Naive B cell (primary cell): Measurements from ENCODE around the gene LIN7B. TPM values are rescaled to one million over a fixed set of nuclear protein-coding genes. Genes with fewer than 3 reads are reported as not detected.

Source experiments
- ATAC-seq, 2 donors: fragments of 150-1000 bp; cut with Tn5 transposase; 2 replicates each; pipeline ENCODE4 v1.10.0; 2021; ENCODE audit warnings: low read depth in 2 of 2, mild to moderate bottlenecking in 2 of 2, moderate library complexity in 2 of 2
- DNase-seq: peaks from one replicate; pipeline ENCODE4 v3.0.0; 2022
- H3K27ac Mint-ChIP-seq, 6 donors: one replicate each; pipeline ENCODE4 v1.8.0; 2020 to 2022; ENCODE audit warnings: mild to moderate bottlenecking in 6 of 6, mixed read lengths in 6 of 6, moderate library complexity in 5 of 6, inconsistent platforms in 2 of 6
- H3K27me3 Mint-ChIP-seq, 3 donors: one replicate each; pipeline ENCODE4 v1.8.0; 2021 to 2022; ENCODE audit warnings: mixed read lengths in 3 of 3, mild to moderate bottlenecking in 1 of 3
- H3K36me3 Mint-ChIP-seq, 2 donors: one replicate each; pipeline ENCODE4 v1.8.0; 2020 to 2022; ENCODE audit warnings: mixed read lengths in 2 of 2, inconsistent platforms in 1 of 2, mild to moderate bottlenecking in 1 of 2
- H3K4me1 Mint-ChIP-seq, 3 donors: one replicate each; pipeline ENCODE4 v1.8.0; 2020 to 2022; ENCODE audit warnings: mixed read lengths in 3 of 3, inconsistent platforms in 1 of 3, mild to moderate bottlenecking in 1 of 3, moderate library complexity in 1 of 3
- H3K4me3 Mint-ChIP-seq, 8 donors: one replicate each; pipeline ENCODE4 v1.8.0; 2020 to 2022; ENCODE audit warnings: mild to moderate bottlenecking in 8 of 8, mixed read lengths in 8 of 8, moderate library complexity in 8 of 8, inconsistent platforms in 2 of 8
- H3K9me3 Mint-ChIP-seq, 7 donors: one replicate each; pipeline ENCODE4 v1.8.0; 2020 to 2022; ENCODE audit warnings: mixed read lengths in 7 of 7, mild to moderate bottlenecking in 5 of 7, inconsistent platforms in 2 of 7, moderate library complexity in 1 of 7
- polyA plus RNA-seq, 6 donors: library from polyadenylated mRNA; unstranded; fragments of 300-500 nt; fragmentation: Illumina TruSeq; gene quantifications; one replicate each; pipeline ENCODE4 v1.2.3, GENCODE V29; 2021; ENCODE audit warnings: low read depth in 6 of 6

LIN7B gene
- polyA plus RNA-seq, 6 donors from 2014 or later = 2.8 to 5.0 (median 3.5) TPM; not detected in 1

DNA sequence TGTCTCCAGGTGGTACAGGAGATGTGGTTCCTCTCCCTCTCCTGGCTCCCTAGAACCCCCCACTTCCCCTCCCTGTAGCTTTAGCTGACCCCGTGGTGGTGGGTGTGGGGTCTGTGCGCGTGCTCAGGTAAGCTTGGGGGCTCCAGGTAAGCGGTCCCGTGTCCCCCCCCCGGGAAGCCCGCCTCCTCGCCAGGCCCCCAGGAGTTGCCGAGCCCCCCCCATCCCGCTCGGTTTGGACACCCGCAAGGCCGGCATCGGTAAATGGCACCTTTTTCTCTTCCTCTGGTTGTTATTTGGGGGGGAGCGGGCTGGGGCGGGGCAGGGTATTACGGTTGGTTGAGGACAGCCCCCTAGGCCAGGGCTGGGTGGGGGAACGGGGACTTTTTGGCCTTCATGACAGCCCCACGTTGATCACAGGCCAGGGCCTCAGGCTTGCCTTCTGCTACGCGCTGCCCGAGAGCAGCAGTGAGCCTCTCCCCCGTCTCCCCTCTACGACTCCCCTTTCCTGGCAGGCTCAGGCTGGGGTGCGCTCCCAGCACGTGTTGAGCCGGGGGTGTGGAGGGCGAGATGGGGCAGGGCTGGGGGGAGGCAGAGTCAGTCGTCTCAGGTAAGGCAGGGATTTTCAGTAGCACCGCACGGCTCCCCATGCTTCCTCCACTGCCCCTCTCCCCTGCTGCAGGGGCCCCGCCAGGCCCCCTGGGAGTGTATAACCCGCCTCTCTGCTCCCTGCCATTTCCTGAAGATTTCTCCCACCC is 10.7 kb upstream of the LIN7B start:
- H3K4me1 Mint-ChIP-seq = peaks cover 18 to 37% (median 34%) of the 10 kb centered on the region in 3 donors
- no peaks in the 10 kb centered on the region for H3K27me3 Mint-ChIP-seq
- peak overlapping the region in 2 of 6 donors; percentile 65 to 79 for H3K27ac Mint-ChIP-seq

DNA sequence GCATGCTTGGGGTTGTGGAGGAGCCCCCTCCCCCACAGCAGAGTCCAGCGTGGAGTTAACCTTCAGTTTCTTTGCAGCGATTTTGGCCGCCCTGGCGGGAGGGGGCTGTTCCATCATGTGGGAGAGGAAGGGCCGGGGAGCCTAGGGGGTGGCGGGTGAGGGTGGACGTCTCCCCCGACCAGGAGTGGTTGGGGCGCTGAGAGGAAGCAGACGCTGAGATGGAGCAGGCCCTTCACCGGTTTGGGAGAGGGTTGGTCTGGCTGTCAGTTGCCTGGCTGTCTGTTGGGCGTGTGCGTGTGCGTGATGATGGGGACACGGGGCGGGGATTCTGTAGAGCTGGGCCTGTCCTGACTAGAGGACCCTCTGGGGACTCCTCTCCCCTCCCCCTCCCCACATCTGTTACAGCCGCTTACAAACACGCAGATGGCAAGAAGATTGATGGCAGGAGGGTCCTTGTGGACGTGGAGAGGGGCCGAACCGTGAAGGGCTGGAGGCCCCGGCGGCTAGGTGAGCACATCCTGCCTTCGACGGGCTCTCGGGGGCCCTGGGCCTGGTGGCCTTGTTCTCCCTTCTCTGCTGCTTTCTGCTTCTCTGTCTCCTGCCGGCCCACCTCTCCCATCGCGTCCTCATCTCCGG is 9.8 kb upstream of the LIN7B start:
- ATAC-seq = peak; percentile 10 to 24
- no peaks in the 10 kb centered on the region for H3K27me3 Mint-ChIP-seq
- H3K4me3 Mint-ChIP-seq = peak overlapping the region in 3 of 8 donors; percentile 20 to 74 (median 66)
- peak overlapping the region in 5 of 6 donors; percentile 62 to 94 (median 79) for H3K27ac Mint-ChIP-seq
- no peaks in the 10 kb centered on the region for H3K9me3 Mint-ChIP-seq
- DNase-seq = no peak
- peaks cover 13 to 39% of the 10 kb centered on the region in 2 donors for H3K36me3 Mint-ChIP-seq
- peaks cover 18 to 44% (median 38%) of the 10 kb centered on the region in 3 donors for H3K4me1 Mint-ChIP-seq

More for the DNA sequence above, 10.7 kb upstream of the LIN7B start:
- Mint-ChIP-seq H3K36me3 (peaks cover 9 to 32% of the 10 kb centered on the region in 2 donors), H3K9me3 (no peaks in the 10 kb centered on the region), H3K4me3 (no peak overlapping the region)
- DNase-seq = no peak
- peak; percentile 12 to 13 for ATAC-seq

DNA sequence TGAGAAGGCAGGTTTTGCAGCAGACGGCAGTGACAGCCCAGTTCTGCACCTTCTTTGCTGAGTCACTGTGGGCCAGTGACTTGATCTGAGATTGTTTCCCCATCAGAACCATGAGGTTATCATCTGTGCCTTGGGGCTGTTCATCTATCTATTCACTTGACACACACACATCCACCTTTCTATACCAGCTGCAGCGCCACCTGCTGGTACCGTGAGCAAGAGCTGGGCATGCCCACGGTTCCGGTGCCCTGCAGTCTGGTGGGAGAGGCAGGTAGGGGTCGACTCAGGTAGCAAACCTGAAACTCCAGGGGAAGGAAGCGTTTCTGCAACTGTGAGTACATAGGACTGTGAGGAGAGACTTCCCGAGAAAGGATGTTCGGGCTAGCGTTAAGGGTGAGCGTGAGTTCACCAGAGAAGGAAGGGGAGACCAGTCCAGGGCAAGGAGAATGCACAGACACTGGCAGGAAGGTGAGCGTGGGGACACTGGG is 7.5 kb upstream of the LIN7B start:
- peak overlapping the region in 2 of 6 donors; percentile 28 to 37 for H3K27ac Mint-ChIP-seq
- H3K4me1 Mint-ChIP-seq = peaks cover 20 to 37% (median 29%) of the 10 kb centered on the region in 3 donors
- peaks cover 13 to 28% of the 10 kb centered on the region in 2 donors for H3K36me3 Mint-ChIP-seq
- peak; percentile 80 to 82 for ATAC-seq
- peak; percentile 54 for DNase-seq
- H3K27me3 Mint-ChIP-seq = no peaks in the 10 kb centered on the region
- H3K4me3 Mint-ChIP-seq = peak overlapping the region in 1 of 8 donors; percentile 15
- H3K9me3 Mint-ChIP-seq = no peaks in the 10 kb centered on the region

DNA sequence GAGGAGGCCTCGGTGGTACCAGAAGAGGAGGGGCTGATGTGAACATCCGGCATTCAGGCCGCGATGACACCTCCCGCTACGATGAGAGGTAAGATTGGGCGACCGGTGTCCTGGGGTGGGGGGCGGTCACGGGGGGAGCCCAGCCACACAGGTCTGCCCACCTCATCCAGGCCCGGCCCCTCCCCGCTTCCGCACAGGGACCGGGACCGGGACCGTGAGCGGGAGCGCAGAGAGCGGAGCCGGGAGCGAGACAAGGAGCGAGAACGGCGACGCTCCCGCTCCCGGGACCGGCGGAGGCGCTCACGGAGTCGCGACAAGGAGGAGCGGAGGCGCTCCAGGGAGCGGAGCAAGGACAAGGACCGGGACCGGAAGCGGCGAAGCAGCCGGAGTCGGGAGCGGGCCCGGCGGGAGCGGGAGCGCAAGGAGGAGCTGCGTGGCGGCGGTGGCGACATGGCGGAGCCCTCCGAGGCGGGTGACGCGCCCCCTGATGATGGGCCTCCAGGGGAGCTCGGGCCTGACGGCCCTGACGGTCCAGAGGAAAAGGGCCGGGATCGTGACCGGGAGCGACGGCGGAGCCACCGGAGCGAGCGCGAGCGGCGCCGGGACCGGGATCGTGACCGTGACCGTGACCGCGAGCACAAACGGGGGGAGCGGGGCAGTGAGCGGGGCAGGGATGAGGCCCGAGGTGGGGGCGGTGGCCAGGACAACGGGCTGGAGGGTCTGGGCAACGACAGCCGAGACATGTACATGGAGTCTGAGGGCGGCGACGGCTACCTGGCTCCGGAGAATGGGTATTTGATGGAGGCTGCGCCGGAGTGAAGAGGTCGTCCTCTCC is 6.3 kb upstream of the LIN7B start:
- DNase-seq = no peak
- Mint-ChIP-seq H3K9me3 (no peaks in the 10 kb centered on the region), H3K36me3 (peaks cover 13 to 28% of the 10 kb centered on the region in 2 donors), H3K4me1 (peaks cover 20 to 37% (median 23%) of the 10 kb centered on the region in 3 donors), H3K27ac (peak overlapping the region in 2 of 6 donors; percentile 28 to 72), H3K4me3 (no peak overlapping the region), H3K27me3 (no peaks in the 10 kb centered on the region)
- ATAC-seq = no peak

DNA sequence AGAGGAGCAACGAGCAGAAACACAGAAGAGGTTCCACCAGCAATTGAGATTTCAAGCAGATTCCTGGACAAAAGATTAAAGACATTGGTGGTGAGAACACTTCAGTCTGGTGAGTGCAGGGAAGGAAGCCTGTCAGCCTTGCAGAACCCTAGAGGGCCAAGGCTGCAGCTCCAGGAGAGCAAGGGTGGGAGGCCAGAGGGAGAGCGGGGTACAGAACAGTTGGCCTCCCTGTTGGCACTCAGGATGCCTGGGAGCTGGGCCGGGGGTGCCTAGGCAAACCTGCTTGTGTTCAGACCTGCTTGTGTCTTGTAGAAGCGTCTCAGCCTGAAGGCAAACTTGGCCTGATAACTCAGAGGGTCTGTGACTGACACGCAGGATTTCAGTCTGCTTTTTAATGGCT is 5.1 kb upstream of the LIN7B start:
- Mint-ChIP-seq H3K27me3 (no peaks in the 10 kb centered on the region), H3K4me3 (peak overlapping the region in 1 of 8 donors; percentile 51), H3K36me3 (peaks cover 13 to 28% of the 10 kb centered on the region in 2 donors), H3K27ac (peak overlapping the region in 4 of 6 donors; percentile 24 to 93 (median 44)), H3K9me3 (no peaks in the 10 kb centered on the region), H3K4me1 (peaks cover 23 to 39% (median 30%) of the 10 kb centered on the region in 3 donors)
- DNase-seq (no peak), ATAC-seq (no peak)

DNA sequence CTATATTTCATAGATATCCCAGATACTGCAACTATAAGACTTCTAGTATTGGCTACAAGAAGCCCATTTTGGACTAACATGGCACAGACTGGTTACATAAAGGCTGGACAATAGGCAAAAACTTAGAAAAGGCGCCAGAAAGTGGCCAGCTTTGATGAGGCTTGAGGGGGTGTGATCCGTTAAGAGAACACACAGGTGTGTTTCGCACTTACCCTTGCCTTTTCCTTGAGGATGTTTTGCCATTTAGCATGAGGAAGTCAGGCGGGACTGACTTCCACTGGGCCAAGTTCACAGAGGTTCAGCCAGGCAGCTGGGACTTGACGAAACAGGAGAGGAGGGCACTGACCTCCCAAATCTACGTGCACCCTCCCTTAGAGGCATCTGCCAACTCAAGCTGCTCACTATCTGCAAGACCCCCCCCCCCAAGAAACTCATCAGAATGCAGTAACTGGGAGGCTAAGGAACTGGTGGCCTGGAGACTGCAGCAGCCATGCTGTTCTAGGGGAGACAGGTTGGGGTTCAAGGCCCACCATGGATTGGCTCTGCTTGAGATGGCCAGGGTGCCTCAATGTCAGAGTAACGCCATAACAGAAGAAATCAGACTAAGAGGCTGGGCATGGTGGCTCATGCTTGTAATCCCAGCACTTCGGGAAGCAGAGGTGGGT is 4.5 kb upstream of the LIN7B start:
- H3K27me3 Mint-ChIP-seq = no peaks in the 10 kb centered on the region
- H3K9me3 Mint-ChIP-seq = no peaks in the 10 kb centered on the region
- DNase-seq (no peak), ATAC-seq (no peak)
- H3K36me3 Mint-ChIP-seq = peaks cover 13 to 26% of the 10 kb centered on the region in 2 donors
- peaks cover 18 to 32% (median 27%) of the 10 kb centered on the region in 3 donors for H3K4me1 Mint-ChIP-seq
- H3K4me3 Mint-ChIP-seq = peak overlapping the region in 2 of 8 donors; percentile 35 to 51
- H3K27ac Mint-ChIP-seq = peak overlapping the region in 1 of 6 donors; percentile 35

DNA sequence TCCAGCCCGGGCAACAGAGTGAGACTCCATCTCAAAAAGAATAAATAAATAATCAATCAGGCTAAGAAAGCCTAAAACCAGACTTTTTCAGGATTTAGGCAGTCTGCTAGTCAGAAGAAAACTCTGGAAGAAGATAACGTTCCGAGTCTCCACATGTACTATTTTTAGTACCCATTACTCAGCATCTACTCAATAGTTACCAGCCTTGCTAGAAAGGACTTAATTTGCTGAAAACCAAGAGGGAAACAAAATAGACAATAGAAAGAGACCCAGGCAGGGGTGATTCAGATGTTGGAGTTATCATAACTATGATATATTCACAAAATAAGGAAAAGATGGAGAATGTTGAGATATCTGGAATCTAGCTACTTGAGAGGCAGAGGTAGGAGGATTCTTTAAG is 3.6 kb upstream of the LIN7B start:
- H3K9me3 Mint-ChIP-seq = no peaks in the 10 kb centered on the region
- no peak overlapping the region for H3K27ac Mint-ChIP-seq
- no peak for DNase-seq
- ATAC-seq = no peak
- peaks cover 13 to 19% of the 10 kb centered on the region in 2 donors for H3K36me3 Mint-ChIP-seq
- no peaks in the 10 kb centered on the region for H3K27me3 Mint-ChIP-seq
- H3K4me1 Mint-ChIP-seq = peaks cover 19 to 29% (median 27%) of the 10 kb centered on the region in 3 donors
- peak overlapping the region in 1 of 8 donors; percentile 63 for H3K4me3 Mint-ChIP-seq

DNA sequence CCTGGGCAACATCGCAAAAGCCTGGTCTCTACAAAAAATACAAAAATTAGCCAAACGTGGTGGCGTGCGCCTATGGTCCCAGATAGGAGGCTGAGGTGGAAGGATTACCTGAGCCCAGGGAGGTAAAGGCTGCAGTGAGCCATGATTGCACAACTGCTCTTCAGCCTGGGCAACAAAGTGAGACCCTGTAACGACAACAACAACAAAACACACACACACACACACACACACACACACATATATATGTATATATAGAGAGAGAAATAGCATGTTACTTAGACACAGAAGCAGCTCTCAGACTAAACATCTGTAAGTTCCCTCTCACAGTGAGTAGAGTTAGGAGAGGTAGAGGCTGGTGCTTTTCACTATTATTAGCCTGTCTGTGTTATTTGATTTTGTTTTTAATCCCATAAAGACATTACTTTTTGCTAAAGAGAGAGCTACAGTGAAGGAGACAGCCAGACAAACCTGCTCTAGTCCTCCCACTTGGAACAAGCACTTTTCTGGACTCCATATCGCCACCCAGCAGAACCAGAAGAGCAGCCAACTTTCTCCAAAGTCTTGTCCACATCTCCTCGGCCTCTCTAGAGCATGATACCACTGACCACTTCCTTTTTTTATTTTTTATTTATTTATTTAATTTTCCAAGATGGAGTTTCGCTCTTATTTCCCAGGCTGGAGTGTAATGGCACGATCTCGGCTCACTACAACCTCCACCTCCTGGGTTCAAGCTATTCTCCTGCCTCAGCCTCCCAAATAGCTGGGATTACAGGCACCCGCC is 2.8 kb upstream of the LIN7B start:
- H3K36me3 Mint-ChIP-seq = peaks cover 13 to 18% of the 10 kb centered on the region in 2 donors
- no peaks in the 10 kb centered on the region for H3K27me3 Mint-ChIP-seq
- H3K4me1 Mint-ChIP-seq = peaks cover 23 to 33% (median 29%) of the 10 kb centered on the region in 3 donors
- no peaks in the 10 kb centered on the region for H3K9me3 Mint-ChIP-seq
- ATAC-seq (no peak), DNase-seq (no peak)
- H3K27ac Mint-ChIP-seq = no peak overlapping the region
- H3K4me3 Mint-ChIP-seq = peak overlapping the region in 2 of 8 donors; percentile 54 to 68

DNA sequence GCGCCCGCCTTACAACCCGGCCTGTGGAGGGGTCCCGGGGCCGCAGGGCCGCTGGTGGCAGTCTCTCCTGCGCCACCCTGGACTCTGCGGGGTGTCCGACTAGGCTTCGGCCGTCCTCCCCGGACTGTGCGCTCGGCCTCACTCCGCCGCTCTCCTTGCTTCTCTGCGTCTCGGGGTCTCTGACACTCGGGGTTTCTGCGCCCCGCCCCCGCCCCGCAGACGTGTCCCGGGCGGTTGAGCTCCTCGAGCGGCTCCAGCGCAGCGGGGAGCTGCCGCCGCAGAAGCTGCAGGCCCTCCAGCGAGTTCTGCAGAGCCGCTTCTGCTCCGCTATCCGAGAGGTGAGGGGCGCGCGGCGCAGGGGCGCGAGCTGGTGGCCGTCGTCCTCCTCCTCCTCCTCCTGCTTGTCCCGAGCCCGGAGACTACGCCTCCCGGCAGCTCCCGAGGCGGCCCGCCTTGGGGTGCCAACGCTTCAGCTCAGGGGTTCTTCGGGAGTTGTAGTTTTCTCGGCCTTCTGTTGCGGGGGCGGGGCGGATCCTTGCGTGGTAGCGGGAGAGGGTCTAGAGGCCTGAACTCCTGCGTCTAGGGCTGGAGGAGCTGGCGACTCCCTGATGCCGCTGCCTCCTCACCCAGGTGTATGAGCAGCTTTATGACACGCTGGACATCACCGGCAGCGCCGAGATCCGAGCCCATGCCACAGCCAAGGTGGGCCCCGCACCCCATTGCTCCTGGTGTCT is 627 bp downstream of the LIN7B start:
- Mint-ChIP-seq H3K27ac (peak overlapping the region in 2 of 6 donors; percentile 16 to 65), H3K36me3 (no peaks in the 10 kb centered on the region), H3K9me3 (no peaks in the 10 kb centered on the region), H3K27me3 (no peaks in the 10 kb centered on the region), H3K4me1 (peaks cover 33 to 40% (median 39%) of the 10 kb centered on the region in 3 donors), H3K4me3 (peak overlapping the region; percentile 76 to 92 (median 84))
- DNase-seq (no peak), ATAC-seq (no peak)

DNA sequence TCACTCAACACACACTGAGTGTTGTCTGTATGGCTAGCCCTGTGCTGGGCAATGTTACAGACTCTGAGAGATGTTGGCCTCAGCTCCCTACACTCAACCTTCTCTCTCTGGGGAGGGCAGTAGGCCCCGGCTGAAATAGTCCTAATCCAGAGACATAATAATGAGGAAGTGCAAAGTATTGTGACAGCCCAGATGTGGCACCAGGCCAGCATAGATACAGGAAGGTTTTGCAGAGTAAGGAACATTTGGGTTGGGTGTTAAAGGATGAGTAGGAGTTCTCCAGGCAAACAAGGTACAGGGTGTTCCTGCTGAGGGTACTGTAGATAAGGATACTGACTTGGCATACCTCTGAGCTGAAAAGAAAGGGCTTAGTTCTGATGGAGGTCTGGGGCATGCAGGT is 2.4 kb downstream of the LIN7B start:
- ATAC-seq = no peak
- Mint-ChIP-seq H3K27ac (peak overlapping the region in 1 of 6 donors; percentile 90), H3K4me1 (peaks cover 41 to 48% (median 45%) of the 10 kb centered on the region in 3 donors), H3K4me3 (peak overlapping the region in 7 of 8 donors; percentile 24 to 93 (median 77)), H3K36me3 (no peaks in the 10 kb centered on the region), H3K27me3 (peaks cover 4 to 10% (median 8%) of the 10 kb centered on the region in 3 donors), H3K9me3 (no peaks in the 10 kb centered on the region)
- DNase-seq = no peak

DNA sequence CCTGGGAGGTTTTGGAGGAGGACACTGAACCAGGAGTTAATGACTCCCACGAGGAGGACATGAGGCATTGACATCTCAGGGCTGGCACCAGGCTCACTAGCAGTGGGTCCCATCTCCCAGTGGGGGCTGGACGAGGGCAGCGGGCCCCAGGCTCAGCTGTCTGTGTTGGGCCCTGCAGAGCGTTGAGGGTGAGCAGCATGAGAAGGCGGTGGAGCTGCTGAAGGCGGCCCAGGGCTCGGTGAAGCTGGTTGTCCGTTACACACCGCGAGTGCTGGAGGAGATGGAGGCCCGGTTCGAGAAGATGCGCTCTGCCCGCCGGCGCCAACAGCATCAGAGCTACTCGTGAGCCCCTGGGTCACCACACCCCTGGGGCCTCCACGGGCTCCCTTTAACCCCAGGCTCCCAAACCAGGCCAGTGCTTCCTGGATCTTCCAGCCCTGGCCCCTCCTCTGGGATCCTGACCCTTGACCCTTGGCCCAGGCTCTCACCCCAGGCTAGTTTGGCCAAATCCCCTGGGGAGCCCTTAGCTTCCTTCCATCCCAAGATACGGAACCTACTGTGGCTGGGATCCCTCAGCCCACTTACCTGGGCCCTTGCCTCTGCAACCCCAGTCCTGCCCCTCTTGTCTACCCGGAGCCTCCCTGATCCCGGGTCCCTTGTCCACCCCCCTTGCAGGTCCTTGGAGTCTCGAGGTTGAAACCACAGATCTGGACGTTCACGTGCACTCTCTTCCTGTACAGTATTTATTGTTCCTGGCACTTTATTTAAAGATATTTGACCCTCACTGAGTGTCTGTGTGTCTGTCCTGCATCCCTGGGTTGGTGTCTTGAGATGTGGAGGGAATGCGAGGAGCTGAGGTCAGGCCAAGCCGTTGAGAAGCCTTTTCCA is 3.8 kb downstream of the LIN7B start:
- Mint-ChIP-seq H3K4me3 (peak overlapping the region; percentile 77 to 93 (median 89)), H3K27me3 (peaks cover 8 to 10% (median 8%) of the 10 kb centered on the region in 3 donors), H3K9me3 (no peaks in the 10 kb centered on the region), H3K36me3 (no peaks in the 10 kb centered on the region), H3K27ac (peak overlapping the region; percentile 86 to 98 (median 94)), H3K4me1 (peaks cover 41 to 48% (median 45%) of the 10 kb centered on the region in 3 donors)
- ATAC-seq = no peak
- no peak for DNase-seq
